GM18909 (cell line): Measurements from ENCODE around the gene ATF2.
A peak's percentile ranks its signal among the peaks of the same experiment; 100 is the strongest.
"Not testable (repeated sequence)": the region's sequence is repeated elsewhere in the genome, so short reads cannot be mapped to it uniquely, and the experiment has no call there.

ENCODE experiments used
- ATAC-seq: cut with Tn5 transposase; IDR thresholded peaks from one replicate; pipeline ENCODE4 v1.9.1; 2021; ENCODE audit warnings: mild to moderate bottlenecking; ENCODE audit not compliant: unreplicated experiment, poor library complexity

Gene ATF2

GRCh38 chr2:175101514-175101913, 66.5 kb downstream of the ATF2 start:
- no peak for ATAC-seq

GRCh38 chr2:175097297-175097696, 70.7 kb downstream of the ATF2 start:
- no peak for ATAC-seq

DNA sequence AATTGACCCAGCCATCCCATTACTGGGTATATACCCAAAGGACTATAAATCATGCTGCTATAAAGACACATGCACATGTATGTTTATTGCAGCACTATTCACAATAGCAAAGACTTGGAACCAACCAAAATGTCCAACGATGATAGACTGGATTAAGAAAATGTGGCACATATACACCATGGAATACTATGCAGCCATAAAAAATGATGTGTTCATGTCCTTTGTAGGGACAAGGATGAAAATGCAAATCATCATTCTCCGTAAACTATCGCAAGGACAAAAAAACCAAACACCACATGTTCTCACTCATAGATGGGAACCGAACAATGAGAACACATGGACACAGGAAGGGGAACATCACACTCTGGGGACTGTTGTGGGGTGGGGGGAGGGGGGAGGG, 83.9 kb downstream of the ATF2 start:
- not testable (repeated sequence) for ATAC-seq

DNA sequence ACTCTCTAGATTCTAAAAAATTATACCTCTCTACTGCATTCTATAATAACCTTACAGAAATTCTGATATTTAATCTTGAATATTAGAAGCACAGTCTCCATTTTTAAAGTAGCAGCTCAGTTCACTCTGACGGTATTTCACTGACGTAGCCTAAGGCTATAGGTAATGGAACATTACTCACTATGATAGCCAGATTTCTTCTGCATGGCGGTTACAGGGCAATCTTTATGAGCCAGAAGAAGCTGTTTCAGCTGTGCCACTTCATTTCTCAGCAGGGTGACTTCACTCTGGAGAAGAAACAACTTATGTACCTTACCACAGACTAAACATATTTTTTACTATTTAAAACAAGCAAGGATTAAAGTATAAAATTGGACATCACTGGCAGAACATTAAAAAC, 87.5 kb downstream of the ATF2 start:
- no peak for ATAC-seq

GRCh38 chr2:175076272-175076671, 91.7 kb downstream of the ATF2 start:
- no peak for ATAC-seq

GRCh38 chr2:175074478-175074877, 93.5 kb downstream of the ATF2 start:
- no peak for ATAC-seq

- ATAC-seq: no peak
Measured at GRCh38 chr2:175068534-175068933, 99.5 kb downstream of the ATF2 start.

GRCh38 chr2:175066411-175066810, 101.6 kb downstream of the ATF2 start:
- ATAC-seq: no peak

- no peak for ATAC-seq
Measured at GRCh38 chr2:175064797-175065196, 103.2 kb downstream of the ATF2 start.

DNA sequence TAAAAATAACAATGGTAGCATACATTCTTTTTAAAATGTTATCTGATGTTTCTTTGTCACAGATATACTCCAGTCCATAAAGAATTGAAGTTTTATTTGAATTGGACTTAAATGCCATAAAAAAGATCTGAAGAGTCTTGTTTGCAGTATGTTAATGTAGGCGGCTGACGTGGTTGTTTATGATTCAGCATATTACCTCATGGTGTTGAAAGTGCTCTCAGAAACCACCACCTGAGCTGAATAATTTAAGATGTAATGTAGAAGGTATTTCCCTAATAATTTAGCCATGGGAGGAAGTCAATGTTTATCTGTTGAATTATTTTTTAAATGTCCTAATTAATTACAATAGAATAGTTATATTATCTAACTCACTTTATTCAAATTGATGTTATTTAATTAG, 104.3 kb downstream of the ATF2 start:
- ATAC-seq: no peak

GRCh38 chr2:175062787-175063585, 105.0 kb downstream of the ATF2 start:
- ATAC-seq: no peak

GRCh38 chr2:175057078-175057685, 110.8 kb downstream of the ATF2 start:
- no peak for ATAC-seq

DNA sequence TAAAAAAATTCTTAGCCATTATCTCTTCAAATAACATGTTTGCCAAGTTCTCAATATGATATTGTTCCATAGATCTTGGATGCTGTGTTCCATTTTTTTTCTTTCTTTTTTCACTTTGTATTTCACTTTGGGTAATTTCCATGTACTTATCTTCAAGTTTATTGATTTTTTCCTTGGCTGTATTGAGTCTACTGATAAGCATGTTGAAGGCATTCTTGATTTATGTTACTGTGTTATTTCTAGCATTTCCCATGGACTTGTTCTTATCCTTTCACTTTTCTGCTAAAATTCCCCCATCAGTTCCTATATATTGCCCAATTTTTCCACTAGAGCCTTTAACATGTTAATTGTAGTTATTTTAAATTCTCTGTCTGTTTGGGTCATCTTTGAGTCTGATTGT, 112.0 kb downstream of the ATF2 start:
- no peak for ATAC-seq

GRCh38 chr2:175054340-175054739, 113.7 kb downstream of the ATF2 start:
- no peak for ATAC-seq

DNA sequence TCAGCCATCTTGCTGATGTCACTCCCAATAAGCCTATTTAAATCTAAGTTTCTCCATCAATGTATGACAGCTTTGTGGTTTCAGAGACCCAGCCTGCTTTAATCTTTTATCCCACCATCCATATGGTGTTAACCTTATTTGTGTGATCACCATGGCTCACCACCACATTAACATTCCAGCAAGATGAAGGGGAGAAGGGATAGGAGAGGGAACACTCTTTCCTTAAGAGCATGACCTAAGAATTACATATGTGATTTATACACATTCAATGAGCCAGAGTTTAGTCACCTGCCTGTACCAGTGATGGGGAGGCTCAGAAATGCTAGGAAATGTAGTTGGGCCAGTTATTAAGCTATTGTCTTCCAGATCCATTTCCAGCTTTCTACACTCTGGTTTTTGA, 118.3 kb downstream of the ATF2 start:
- no peak for ATAC-seq

DNA sequence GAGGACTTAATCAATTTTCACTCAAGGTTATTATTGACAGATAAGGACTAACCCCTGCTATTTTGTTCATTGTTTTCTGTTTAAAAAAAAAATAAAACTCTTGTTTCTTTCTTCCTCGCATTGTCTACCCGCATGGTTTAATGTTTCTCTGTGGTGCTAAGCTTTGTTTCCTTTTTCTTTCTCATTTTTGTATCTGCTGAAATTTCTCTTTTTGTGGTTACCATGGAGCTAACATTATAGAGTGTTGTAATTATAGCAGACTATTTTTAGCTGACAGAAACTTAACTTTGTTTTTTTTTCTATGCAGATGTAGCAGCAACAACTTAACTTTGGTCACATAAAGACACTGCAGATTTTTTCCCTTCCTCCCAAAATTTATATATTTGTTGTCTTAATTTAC, 119.7 kb downstream of the ATF2 start:
- ATAC-seq: peak; percentile 54

GRCh38 chr2:175039490-175039889, 128.5 kb downstream of the ATF2 start:
- ATAC-seq: no peak

DNA sequence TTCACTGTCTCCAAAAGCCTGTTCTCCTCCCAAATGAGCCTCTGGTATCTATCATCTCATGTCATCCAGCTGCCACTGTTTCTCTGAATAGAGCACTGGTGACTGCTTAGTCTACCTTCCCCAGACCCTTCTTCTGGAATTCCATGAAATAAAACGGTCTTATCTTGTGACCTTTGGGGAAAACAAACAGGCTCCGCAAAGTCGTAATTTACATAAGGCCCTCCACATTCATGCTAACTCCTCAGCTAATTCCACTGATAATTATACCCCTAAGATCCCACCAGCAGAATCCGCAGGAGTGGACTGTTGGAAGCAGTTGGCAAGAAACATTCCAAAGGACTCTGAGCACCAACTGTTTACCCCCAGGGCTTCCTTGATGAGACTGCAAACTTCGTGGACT, 129.0 kb downstream of the ATF2 start:
- ATAC-seq: no peak

- no peak for ATAC-seq
Measured at GRCh38 chr2:175037941-175038340, 130.1 kb downstream of the ATF2 start.

GRCh38 chr2:175036582-175037018, 131.4 kb downstream of the ATF2 start:
- ATAC-seq: peak; percentile 67

DNA sequence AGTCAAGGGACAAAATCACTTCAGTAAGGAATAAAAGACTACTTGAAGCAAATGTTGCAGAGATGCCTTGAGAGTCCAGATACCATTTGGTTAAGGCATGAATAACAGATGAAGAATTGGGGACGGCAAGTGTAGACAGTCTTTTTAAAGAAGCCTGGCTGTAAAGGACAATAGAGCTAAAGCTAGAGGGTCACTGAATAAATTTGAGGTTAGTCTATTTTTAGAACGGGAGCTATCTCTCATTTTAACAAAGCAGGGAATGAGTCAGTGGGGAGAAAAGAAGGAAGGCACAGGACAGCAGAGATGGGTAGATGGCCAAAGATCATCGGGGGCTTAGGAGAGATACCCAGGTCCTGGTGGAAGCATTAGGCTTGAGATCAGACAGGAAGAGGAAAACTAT, 132.2 kb downstream of the ATF2 start:
- ATAC-seq: no peak

DNA sequence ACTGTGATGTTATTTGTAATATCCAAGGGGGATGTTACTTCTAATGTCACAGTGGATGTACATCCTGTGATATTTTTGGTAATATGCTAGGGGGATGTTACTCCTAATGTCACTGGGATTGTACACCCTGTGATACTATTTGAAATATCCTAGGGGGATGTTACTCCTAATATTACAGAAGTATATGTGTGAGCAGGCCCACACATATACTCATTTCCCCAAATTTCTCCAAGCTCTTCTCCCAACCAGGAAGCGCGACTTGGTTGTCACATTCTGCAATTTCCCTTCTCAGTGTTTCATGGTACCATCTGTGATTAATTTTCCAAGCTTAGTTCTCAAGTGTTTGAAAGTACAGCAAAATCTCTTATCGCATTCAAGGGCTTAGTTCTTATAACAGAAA, 133.3 kb downstream of the ATF2 start:
- no peak for ATAC-seq
